Measurements from ENCODE around the gene CAVIN1. TPM values are rescaled to one million over a fixed set of nuclear protein-coding genes. Genes with fewer than 3 reads are reported as not detected.
"Not testable (repeated sequence)": the region's sequence is repeated elsewhere in the genome, so short reads cannot be mapped to it uniquely, and the experiment has no call there.

Gene CAVIN1
- total RNA-seq, 1 donor from 2014 or later: 238 TPM

DNA sequence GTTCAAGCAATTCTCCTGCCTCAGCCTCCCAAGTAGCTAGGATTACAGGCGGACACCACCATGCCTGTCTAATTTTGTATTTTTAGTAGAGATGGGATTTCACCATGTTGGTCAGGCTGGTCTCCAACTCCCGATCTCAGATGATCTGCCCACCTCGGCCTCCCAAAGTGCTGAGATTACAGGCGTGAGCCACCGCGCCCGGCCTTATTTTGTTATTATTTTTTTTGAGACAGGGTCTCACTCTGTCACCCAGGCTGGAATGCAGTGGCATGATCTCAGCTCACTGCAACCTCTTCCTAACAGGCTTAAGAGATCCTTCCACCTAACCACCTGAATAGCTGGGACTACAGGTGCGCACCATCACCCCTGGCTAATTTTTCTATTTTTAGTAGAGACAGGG lies 27.5 kb downstream of the CAVIN1 start:
- H3K4me1 ChIP-seq (ENCODE audit: control insufficient read depth in 3 of 3, insufficient read depth in 3 of 3, low read length in 3 of 3); H3K4me3 ChIP-seq (ENCODE audit: low read length in 3 of 3); H3K9ac ChIP-seq (ENCODE audit: low read depth in 1 of 3, low read length in 3 of 3); H3K9me3 ChIP-seq (ENCODE audit: control insufficient read depth in 3 of 3, low read length in 3 of 3); H3K27ac ChIP-seq (ENCODE audit: low read depth, low read length); H3K36me3 ChIP-seq (ENCODE audit: control insufficient read depth in 3 of 3, insufficient read depth in 3 of 3, low read length in 3 of 3); H3K27me3 ChIP-seq (ENCODE audit: control insufficient read depth in 3 of 3, insufficient read depth in 3 of 3, low read length in 3 of 3): not testable (repeated sequence)

DNA sequence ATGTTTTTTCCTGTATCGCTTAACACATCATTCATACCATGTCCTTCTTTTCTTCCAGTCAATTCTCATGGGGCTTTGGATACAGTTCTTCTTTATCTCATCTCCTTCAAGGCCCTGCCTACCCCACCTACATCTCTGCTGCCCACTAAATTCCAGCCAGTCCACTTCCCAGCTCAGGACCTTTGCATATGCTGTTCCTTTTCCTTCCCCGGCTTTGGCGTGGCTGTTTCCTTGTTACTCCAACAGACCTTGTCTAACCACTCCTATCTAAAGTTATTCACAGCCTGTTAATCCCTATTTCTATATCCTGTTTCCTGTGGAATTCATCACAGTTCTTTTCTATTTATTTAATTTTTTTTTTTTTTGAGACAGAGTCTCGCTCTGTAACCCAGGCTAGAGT lies 28.2 kb downstream of the CAVIN1 start:
- Histone ChIP-seq H3K9ac (ENCODE audit: low read depth in 1 of 3, low read length in 3 of 3) (no peak overlapping the region), H3K9me3 (ENCODE audit: control insufficient read depth in 3 of 3, low read length in 3 of 3) (no peaks in the 10 kb centered on the region)

GRCh38 chr17:42392692-42393415 lies 30.2 kb downstream of the CAVIN1 start:
- H3K4me3 ChIP-seq (ENCODE audit: low read length in 3 of 3): no peak overlapping the region
- no peaks in the 10 kb centered on the region for H3K27me3 ChIP-seq (ENCODE audit: control insufficient read depth in 3 of 3, insufficient read depth in 3 of 3, low read length in 3 of 3)
- H3K9me3 ChIP-seq (ENCODE audit: control insufficient read depth in 3 of 3, low read length in 3 of 3): no peaks in the 10 kb centered on the region
- H3K4me1 ChIP-seq (ENCODE audit: control insufficient read depth in 3 of 3, insufficient read depth in 3 of 3, low read length in 3 of 3): peaks cover 5 to 9% (median 7%) of the 10 kb centered on the region in 3 donors
- H3K36me3 ChIP-seq (ENCODE audit: control insufficient read depth in 3 of 3, insufficient read depth in 3 of 3, low read length in 3 of 3): no peaks in the 10 kb centered on the region
- no peak overlapping the region for H3K9ac ChIP-seq (ENCODE audit: low read depth in 1 of 3, low read length in 3 of 3)
- H3K27ac ChIP-seq (ENCODE audit: low read depth, low read length): no peak overlapping the region

More for the DNA sequence above, 28.2 kb downstream of the CAVIN1 start:
- H3K27me3 ChIP-seq (ENCODE audit: control insufficient read depth in 3 of 3, insufficient read depth in 3 of 3, low read length in 3 of 3): no peaks in the 10 kb centered on the region
- no peak overlapping the region for H3K27ac ChIP-seq (ENCODE audit: low read depth, low read length)
- no peak overlapping the region for H3K4me3 ChIP-seq (ENCODE audit: low read length in 3 of 3)
- H3K36me3 ChIP-seq (ENCODE audit: control insufficient read depth in 3 of 3, insufficient read depth in 3 of 3, low read length in 3 of 3): no peaks in the 10 kb centered on the region
- H3K4me1 ChIP-seq (ENCODE audit: control insufficient read depth in 3 of 3, insufficient read depth in 3 of 3, low read length in 3 of 3): peaks cover under 1 to 3% (median 2%) of the 10 kb centered on the region in 3 donors

- H3K4me3 ChIP-seq (ENCODE audit: low read length in 3 of 3); H3K9me3 ChIP-seq (ENCODE audit: control insufficient read depth in 3 of 3, low read length in 3 of 3); H3K27me3 ChIP-seq (ENCODE audit: control insufficient read depth in 3 of 3, insufficient read depth in 3 of 3, low read length in 3 of 3); H3K27ac ChIP-seq (ENCODE audit: low read depth, low read length); H3K9ac ChIP-seq (ENCODE audit: low read depth in 1 of 3, low read length in 3 of 3); H3K36me3 ChIP-seq (ENCODE audit: control insufficient read depth in 3 of 3, insufficient read depth in 3 of 3, low read length in 3 of 3): not testable (repeated sequence)
- H3K4me1 ChIP-seq (ENCODE audit: control insufficient read depth in 3 of 3, insufficient read depth in 3 of 3, low read length in 3 of 3): peaks cover 6 to 16% (median 15%) of the 10 kb centered on the region in 3 donors
Measured at GRCh38 chr17:42391439-42391838, 31.6 kb downstream of the CAVIN1 start.

GRCh38 chr17:42389899-42390298 lies 33.2 kb downstream of the CAVIN1 start:
- H3K9ac ChIP-seq (ENCODE audit: low read depth in 1 of 3, low read length in 3 of 3): no peak overlapping the region
- no peaks in the 10 kb centered on the region for H3K9me3 ChIP-seq (ENCODE audit: control insufficient read depth in 3 of 3, low read length in 3 of 3)
- H3K27ac ChIP-seq (ENCODE audit: low read depth, low read length): peak overlapping the region; percentile 98
- H3K36me3 ChIP-seq (ENCODE audit: control insufficient read depth in 3 of 3, insufficient read depth in 3 of 3, low read length in 3 of 3): no peaks in the 10 kb centered on the region
- peaks cover 10 to 25% (median 19%) of the 10 kb centered on the region in 3 donors for H3K4me1 ChIP-seq (ENCODE audit: control insufficient read depth in 3 of 3, insufficient read depth in 3 of 3, low read length in 3 of 3)
- H3K4me3 ChIP-seq (ENCODE audit: low read length in 3 of 3): no peak overlapping the region
- no peaks in the 10 kb centered on the region for H3K27me3 ChIP-seq (ENCODE audit: control insufficient read depth in 3 of 3, insufficient read depth in 3 of 3, low read length in 3 of 3)

- Histone ChIP-seq H3K4me1 (ENCODE audit: control insufficient read depth in 3 of 3, insufficient read depth in 3 of 3, low read length in 3 of 3) (peaks cover 10 to 27% (median 19%) of the 10 kb centered on the region in 3 donors), H3K4me3 (ENCODE audit: low read length in 3 of 3) (peak overlapping the region; percentile 74 to 88 (median 83)), H3K27me3 (ENCODE audit: control insufficient read depth in 3 of 3, insufficient read depth in 3 of 3, low read length in 3 of 3) (no peaks in the 10 kb centered on the region), H3K9me3 (ENCODE audit: control insufficient read depth in 3 of 3, low read length in 3 of 3) (no peaks in the 10 kb centered on the region), H3K9ac (ENCODE audit: low read depth in 1 of 3, low read length in 3 of 3) (peak overlapping the region; percentile 81 to 91 (median 86)), H3K36me3 (ENCODE audit: control insufficient read depth in 3 of 3, insufficient read depth in 3 of 3, low read length in 3 of 3) (no peaks in the 10 kb centered on the region), H3K27ac (ENCODE audit: low read depth, low read length) (peak overlapping the region; percentile 98)
Measured at GRCh38 chr17:42389135-42389417, 34.0 kb downstream of the CAVIN1 start.

DNA sequence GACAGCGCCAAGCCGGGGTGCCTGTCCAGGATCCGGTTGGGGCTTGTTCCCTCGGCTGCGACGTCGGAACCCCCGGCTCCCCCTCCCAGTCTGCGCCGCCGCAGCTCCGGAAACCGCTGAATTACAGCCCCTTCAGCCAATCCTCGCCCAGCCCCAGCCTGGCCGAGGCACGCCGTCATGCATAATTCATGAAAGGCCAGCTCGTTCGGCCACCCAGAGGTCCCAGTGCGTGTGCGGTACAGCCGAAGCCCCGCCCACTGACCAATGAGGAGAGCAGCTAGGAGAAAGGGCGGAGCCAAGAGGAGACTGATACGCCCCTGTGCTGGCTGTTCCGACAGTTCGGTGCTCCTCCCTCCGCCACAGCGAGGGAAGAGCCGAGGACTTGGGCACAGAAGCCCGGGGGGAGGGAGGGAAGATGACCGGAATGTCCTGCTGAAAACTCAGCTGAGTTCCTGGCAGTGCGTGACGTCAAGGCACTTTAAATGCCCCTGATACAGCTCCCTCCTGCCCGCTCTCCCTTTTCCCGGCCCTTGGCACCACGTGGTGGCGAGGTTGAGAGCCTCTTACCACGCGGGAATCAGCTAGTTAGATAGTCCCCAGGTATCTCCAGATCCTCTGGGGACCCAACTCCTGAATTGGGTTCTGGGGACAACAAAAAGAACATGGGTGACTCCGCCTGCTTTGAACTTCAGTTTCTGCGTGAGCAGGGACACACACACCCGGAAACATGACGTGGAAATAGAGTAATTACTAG lies 34.5 kb downstream of the CAVIN1 start, which contains the start of gene STAT3:
TSS of gene STAT3 (minus strand) at position 62 of the 754 bp plus-strand sequence. CDS start 39,926 bp downstream, outside the sequence.
- Histone ChIP-seq H3K9ac (ENCODE audit: low read depth in 1 of 3, low read length in 3 of 3) (peak within 1 kb of the TSS; percentile 93 to 99 (median 94)), H3K4me1 (ENCODE audit: control insufficient read depth in 3 of 3, insufficient read depth in 3 of 3, low read length in 3 of 3) (peaks cover 10 to 27% (median 19%) of the 10 kb centered on the region in 3 donors), H3K9me3 (ENCODE audit: control insufficient read depth in 3 of 3, low read length in 3 of 3) (no peaks in the 10 kb centered on the region), H3K36me3 (ENCODE audit: control insufficient read depth in 3 of 3, insufficient read depth in 3 of 3, low read length in 3 of 3) (peaks cover 0 to under 1% (median 0%) of the 10 kb centered on the region in 3 donors), H3K4me3 (ENCODE audit: low read length in 3 of 3) (peak within 1 kb of the TSS; percentile 89 to 95 (median 91)), H3K27ac (ENCODE audit: low read depth, low read length) (peak within 1 kb of the TSS; percentile 99), H3K27me3 (ENCODE audit: control insufficient read depth in 3 of 3, insufficient read depth in 3 of 3, low read length in 3 of 3) (no peaks in the 10 kb centered on the region)

DNA sequence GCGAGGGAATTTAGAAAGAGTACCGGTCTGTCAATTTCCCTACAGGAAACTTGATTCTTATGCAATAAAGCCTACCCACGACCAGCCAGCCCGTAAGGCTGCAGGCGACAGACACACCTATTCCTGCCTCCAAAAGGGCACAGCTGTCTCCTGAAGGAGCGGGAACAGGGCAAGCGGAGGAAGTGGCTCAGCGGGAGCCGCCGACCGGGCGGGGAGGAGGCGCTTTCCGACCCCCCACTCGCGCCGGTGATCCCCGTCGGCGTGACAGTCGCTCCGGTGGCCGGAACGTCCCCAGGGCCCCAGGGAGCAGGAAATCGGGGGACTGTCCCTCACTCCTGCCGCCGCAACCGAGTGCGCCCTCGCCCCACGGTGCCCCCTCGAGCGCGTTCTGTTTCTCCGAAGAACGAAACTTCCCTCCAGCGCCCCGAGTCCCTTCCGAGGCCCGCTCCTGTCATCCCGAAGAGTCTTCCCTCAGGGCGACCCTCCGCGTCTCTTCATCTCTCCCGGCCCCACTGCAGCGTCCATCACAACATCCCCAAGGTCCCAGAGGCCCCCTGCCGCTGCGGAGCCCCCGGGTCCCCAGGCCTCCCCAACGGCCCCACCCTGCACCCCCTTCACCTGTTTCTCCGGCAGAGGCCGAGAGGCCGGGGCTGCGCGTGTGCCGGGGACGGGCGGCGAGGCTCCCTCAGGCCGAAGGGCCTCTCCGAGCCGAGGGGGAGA lies 35.2 kb downstream of the CAVIN1 start:
- Histone ChIP-seq H3K4me3 (ENCODE audit: low read length in 3 of 3) (peak overlapping the region; percentile 89 to 95 (median 91)), H3K27ac (ENCODE audit: low read depth, low read length) (peak overlapping the region; percentile 99), H3K4me1 (ENCODE audit: control insufficient read depth in 3 of 3, insufficient read depth in 3 of 3, low read length in 3 of 3) (peaks cover 10 to 29% (median 19%) of the 10 kb centered on the region in 3 donors), H3K36me3 (ENCODE audit: control insufficient read depth in 3 of 3, insufficient read depth in 3 of 3, low read length in 3 of 3) (peaks cover 0 to 3% (median 0%) of the 10 kb centered on the region in 3 donors), H3K9me3 (ENCODE audit: control insufficient read depth in 3 of 3, low read length in 3 of 3) (no peaks in the 10 kb centered on the region), H3K27me3 (ENCODE audit: control insufficient read depth in 3 of 3, insufficient read depth in 3 of 3, low read length in 3 of 3) (no peaks in the 10 kb centered on the region), H3K9ac (ENCODE audit: low read depth in 1 of 3, low read length in 3 of 3) (peak overlapping the region; percentile 93 to 99 (median 94))

GRCh38 chr17:42386777-42387657 lies 36.0 kb downstream of the CAVIN1 start:
- H3K4me1 ChIP-seq (ENCODE audit: control insufficient read depth in 3 of 3, insufficient read depth in 3 of 3, low read length in 3 of 3): peaks cover 14 to 36% (median 25%) of the 10 kb centered on the region in 3 donors
- H3K27me3 ChIP-seq (ENCODE audit: control insufficient read depth in 3 of 3, insufficient read depth in 3 of 3, low read length in 3 of 3): no peaks in the 10 kb centered on the region
- H3K27ac ChIP-seq (ENCODE audit: low read depth, low read length): peak overlapping the region; percentile 99
- peak overlapping the region; percentile 93 to 99 (median 94) for H3K9ac ChIP-seq (ENCODE audit: low read depth in 1 of 3, low read length in 3 of 3)
- peak overlapping the region; percentile 89 to 95 (median 91) for H3K4me3 ChIP-seq (ENCODE audit: low read length in 3 of 3)
- no peaks in the 10 kb centered on the region for H3K9me3 ChIP-seq (ENCODE audit: control insufficient read depth in 3 of 3, low read length in 3 of 3)
- H3K36me3 ChIP-seq (ENCODE audit: control insufficient read depth in 3 of 3, insufficient read depth in 3 of 3, low read length in 3 of 3): peaks cover 0 to 3% (median 0%) of the 10 kb centered on the region in 3 donors

All from skeletal muscle tissue (tissue), 4 donors.